Measurements from ENCODE around the gene TPRX1. TPM values are rescaled to one million over a fixed set of nuclear protein-coding genes. Genes with fewer than 3 reads are reported as not detected.

Gene TPRX1
- total and polyA plus RNA-seq, 9 of the 15 experiments (the other 6 are each of a cell fraction or from before 2014, with no cell fraction given) = not detected

DNA sequence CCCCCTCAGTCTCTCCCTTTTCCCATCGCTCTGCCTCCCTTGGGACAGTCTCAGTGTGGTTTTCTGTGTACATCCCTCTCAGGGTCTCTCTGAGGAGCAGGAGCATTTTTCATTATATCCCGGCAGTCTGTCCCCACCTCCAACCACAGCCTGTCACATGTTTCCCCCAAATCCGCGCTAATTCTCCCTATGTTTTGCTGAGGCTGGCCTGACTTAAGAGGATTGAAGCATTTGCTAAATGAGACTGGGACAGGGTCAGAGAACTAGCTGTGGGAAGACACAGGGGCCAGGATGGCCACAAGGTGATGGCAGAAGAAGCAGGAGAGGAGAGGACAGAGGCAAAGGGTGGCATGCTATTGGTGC is 5.5 kb downstream of the TPRX1 start (continued):
- TF ChIP-seq SPI1 (IDR thresholded peaks at IDR 0.05; ENCODE audit: borderline replicate concordance, low read depth, low read length) = no peak
- TF ChIP-seq SRSF7 (optimal IDR thresholded peaks at IDR 0.05; ENCODE audit: low read depth, low read length) = no peak

DNA sequence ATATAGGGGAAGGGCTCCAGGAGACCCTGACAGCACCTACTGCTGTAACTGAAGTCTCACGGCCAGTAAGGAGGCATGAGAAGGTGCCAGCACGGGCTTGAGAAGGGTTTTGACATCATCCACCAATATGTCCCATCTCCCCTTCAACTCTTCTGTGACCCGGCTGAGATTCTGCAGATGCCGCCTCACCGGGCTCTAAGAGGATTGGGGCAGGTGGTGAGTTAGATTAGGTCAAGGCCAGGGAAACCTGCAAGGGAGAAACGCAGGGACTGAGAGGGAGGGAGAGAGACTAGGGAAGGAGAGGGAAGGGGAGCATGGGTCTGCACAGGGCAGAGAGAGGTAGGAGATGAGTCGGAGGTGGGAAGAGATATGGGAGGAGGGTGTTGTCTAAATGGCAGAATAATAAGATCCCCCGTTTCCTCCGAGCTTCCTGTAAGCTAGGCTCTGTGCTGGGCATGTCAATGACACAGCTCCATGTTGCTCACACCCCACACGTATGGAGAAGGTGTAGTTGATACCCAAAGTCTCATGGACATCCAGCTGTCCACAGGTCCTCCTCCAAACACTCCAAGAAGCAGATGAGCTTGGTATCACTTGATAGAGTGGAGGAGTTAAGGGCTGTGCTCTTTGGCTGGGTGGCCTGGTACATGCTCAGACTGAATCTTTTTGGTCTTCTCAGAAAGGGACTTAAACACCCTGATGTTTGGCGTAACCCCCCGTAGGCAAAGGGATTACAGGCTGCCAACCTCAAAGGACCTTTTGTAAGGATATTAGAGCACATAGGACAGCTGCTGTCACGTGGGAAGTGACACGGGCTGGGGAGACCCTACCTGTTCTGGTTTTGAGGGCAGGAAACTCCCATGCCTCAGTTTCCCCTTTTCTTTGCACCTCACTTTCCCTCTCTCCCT is 6.1 kb downstream of the TPRX1 start:
- ATAC-seq (no peak; the same call in 2 of the 3 replicates), DNase-seq (ENCODE audit: extremely low read depth in 1 of 4, low spot score in 3 of 4) (no peak), FAIRE-seq (no peak)
- Histone ChIP-seq H3K9ac (ENCODE audit: insufficient read depth in 1 of 2, low read depth in 2 of 2, low read length in 2 of 2) (no peak overlapping the region), H3K4me2 (ENCODE audit: insufficient read depth, low read length) (no peak overlapping the region), H3K79me2 (ENCODE audit: control insufficient read depth, insufficient read depth, low read length) (no peaks in the 10 kb centered on the region), H2AFZ (ENCODE audit: low read depth, low read length) (no peak overlapping the region), H3K27me3 (ENCODE audit: control insufficient read depth in 2 of 2, insufficient read depth in 2 of 2, low read length in 2 of 2) (peaks cover 8 to 12% of the 10 kb centered on the region in 2 experiments), H3K9me1 (ENCODE audit: control insufficient read depth, insufficient read depth, low read length) (no peaks in the 10 kb centered on the region), H3K9me3 (replicated peaks; ENCODE audit: control insufficient read depth, insufficient read depth, low read depth, low read length) (0 out of 2 replicates have a peak, but pooled peaks cover 2% of the 10 kb centered on the region), H3K4me3 (no peak overlapping the region), H4K20me1 (replicated peaks; ENCODE audit: control insufficient read depth, insufficient read depth, low read length) (no peaks in the 10 kb centered on the region), H3K36me3 (ENCODE audit: control insufficient read depth, insufficient read depth, low read length) (no peaks in the 10 kb centered on the region), H3K27ac (ENCODE audit: extremely low read depth, low read depth, low read length) (no peak overlapping the region), H3K4me1 (replicated peaks in 1 of 2; ENCODE audit: control insufficient read depth in 2 of 2, insufficient read depth in 2 of 2, low read length in 2 of 2) (no peaks in the 10 kb centered on the region; a peak in 1 of 5 replicates)
- intact Hi-C loops (cut with micrococcal nuclease) = no loop called here
- TF ChIP-seq ZZZ3 (IDR thresholded peaks at IDR 0.05) (no peak), KLF1 (tag; IDR thresholded peaks at IDR 0.05) (no peak), STAT5B (CRISPR knock-in tag; IDR thresholded peaks at IDR 0.05) (no peak), KDM1A (IDR thresholded peaks at IDR 0.05) (no peak), SIX5 (IDR thresholded peaks at IDR 0.05; ENCODE audit: borderline replicate concordance in 1 of 2, insufficient read depth in 1 of 2, low read depth in 1 of 2, low read length in 2 of 2) (no peak)
- BruUV-seq (replicated peaks) = no TSS peak
- ChIA-PET POLR2A (interaction anchor here (0.8 kb wide), 1 partner anchor 31 kb away, joined by 4 read pairs; no protein-coding TSS in a partner anchor), CTCF (ENCODE audit: low intra/inter-chr PET ratio) (no interaction called here)
- 4% methylated on average over 14 of the region's 14 CpGs for WGBS (ENCODE audit: insufficient coverage, low coverage, missing lambda C conversion rate)
- in situ Hi-C loops (cut with MboI) = no loop called here
